K562 (cell line): Measurements from ENCODE around the gene S100A8. TPM values are rescaled to one million over a fixed set of nuclear protein-coding genes. Genes with fewer than 3 reads are reported as not detected.

ENCODE experiments used
- ATAC-seq: fragments of 200-7000 bp; cut with Tn5 transposase; 3 replicates; pipeline ENCODE4 v1.9.1; 2020; ENCODE audit warnings: moderate library complexity
- BruUV-seq: library from RNA; stranded (reverse); fragments of 400-500 nt; replicated peaks from 2 replicates; lab custom pipeline; 2021; lab: Mats Ljungman, UMichigan
- CTCF ChIA-PET: fragments of 300-600 bp; formaldehyde crosslinking; extraction: SDS; loops from one replicate; lab custom pipeline; 2021; ENCODE audit warnings: low intra/inter-chr PET ratio; lab: Yijun Ruan, JAX
- POLR2A ChIA-PET: fragments of 300-600, 350-650 bp; sonication (Branson Sonifier 250); formaldehyde crosslinking; extraction: SDS; loops from one replicate; lab custom pipeline; 2021; ENCODE audit warnings: antibody characterized with exemption, inconsistent platforms; lab: Yijun Ruan, JAX
- DNase-seq, 4 experiments: peaks; one replicate each; pipeline versions ENCODE4 v3.0.0 to v3.0.0-alpha.2; 2011 to 2018; ENCODE audit warnings: low spot score in 3 of 4, mixed read lengths in 3 of 4; ENCODE audit errors: extremely low read depth in 1 of 4
- FAIRE-seq: peaks from 2 replicates; lab custom pipeline; 2011; peaks lifted over from hg19 to GRCh38; lab: Jason Lieb, UNC
- H2AFZ ChIP-seq: 2 replicates; pipeline ENCODE4 v1.6.0; 2011; ENCODE audit warnings: low read depth, low read length, control low read depth, inconsistent platforms
- H3K27ac ChIP-seq: fragments of 200-600 bp; 3 replicates; pipeline ENCODE4 v1.8.0; 2011; ENCODE audit warnings: low read depth, mild to moderate bottlenecking, control low read depth, inconsistent platforms, low read length, moderate library complexity, mixed read lengths; ENCODE audit errors: extremely low read depth
- H3K27me3 ChIP-seq, 2 experiments: fragments of 300-600 bp in 1 of 2; 2 replicates in 1 of 2; 3 replicates in 1 of 2; pipeline versions ENCODE4 v1.6.0 to v1.8.0; 2011; ENCODE audit warnings: inconsistent platforms in 2 of 2, low read length in 2 of 2, mild to moderate bottlenecking in 1 of 2, mixed read lengths in 1 of 2, moderate library complexity in 1 of 2; ENCODE audit not compliant: control insufficient read depth in 2 of 2, insufficient read depth in 2 of 2
- H3K36me3 ChIP-seq: fragments of 300-600 bp; 3 replicates; pipeline ENCODE4 v1.8.0; 2011; ENCODE audit warnings: mild to moderate bottlenecking, low read length, inconsistent platforms; ENCODE audit not compliant: control insufficient read depth, insufficient read depth
- H3K4me1 ChIP-seq, 2 experiments: fragments of 200-600 bp in 1 of 2; replicated peaks in 1 of 2; 2 replicates in 1 of 2; 3 replicates in 1 of 2; pipeline versions ENCODE4 v1.5.1 to v1.8.0; 2011; ENCODE audit warnings: inconsistent platforms in 2 of 2, low read length in 2 of 2, mild to moderate bottlenecking in 1 of 2, mixed read lengths in 1 of 2, moderate library complexity in 1 of 2; ENCODE audit not compliant: control insufficient read depth in 2 of 2, insufficient read depth in 2 of 2
- H3K4me2 ChIP-seq: 2 replicates; pipeline ENCODE4 v1.6.1; 2011; ENCODE audit warnings: low read length, control low read depth, inconsistent platforms, mixed read lengths; ENCODE audit not compliant: insufficient read depth
- H3K4me3 ChIP-seq: fragments of 200-600 bp; sonication (generic), shearing (Covaris generic); 2 replicates; pipeline ENCODE4 v1.5.1; 2016; ENCODE audit warnings: control low read depth, inconsistent platforms
- H3K79me2 ChIP-seq: fragments of 200-600 bp; 3 replicates; pipeline ENCODE4 v1.8.0; 2011; ENCODE audit warnings: low read length, inconsistent platforms; ENCODE audit not compliant: control insufficient read depth, insufficient read depth
- H3K9ac ChIP-seq, 2 experiments: 2 replicates each; pipeline versions ENCODE4 v1.6.0 to v1.6.1; 2011; ENCODE audit warnings: low read depth in 2 of 2, low read length in 2 of 2, control low read depth in 1 of 2, inconsistent platforms in 1 of 2, mild to moderate bottlenecking in 1 of 2, mixed read lengths in 1 of 2; ENCODE audit not compliant: insufficient read depth in 1 of 2
- H3K9me1 ChIP-seq: one replicate; pipeline ENCODE4 v1.6.0; 2011; ENCODE audit warnings: inconsistent platforms, mild to moderate bottlenecking, low read length, moderate library complexity; ENCODE audit not compliant: control insufficient read depth, insufficient read depth
- H3K9me3 ChIP-seq: replicated peaks from 2 replicates; pipeline ENCODE4 v1.5.1; 2011; ENCODE audit warnings: low read depth, low read length, inconsistent platforms; ENCODE audit not compliant: control insufficient read depth, insufficient read depth
- H4K20me1 ChIP-seq: replicated peaks from 2 replicates; pipeline ENCODE4 v1.6.1; 2011; ENCODE audit warnings: low read length, inconsistent platforms, mixed read lengths; ENCODE audit not compliant: control insufficient read depth, insufficient read depth
- MIER1 ChIP-seq: fragments of 450-650 bp; IDR thresholded peaks from 2 replicates; pipeline ENCODE4 v1.6.1; 2016; ENCODE audit warnings: antibody characterized with exemption, mild to moderate bottlenecking, low read depth
- WGBS: fragments of 100-300 bp; shearing (Covaris generic); methylation state at CpG from one replicate; pipeline ENCODE4 v1.1.6; 2016; ENCODE audit warnings: low coverage, mixed read lengths; ENCODE audit not compliant: insufficient coverage; ENCODE audit errors: missing lambda C conversion rate; 5-methylcytosine and 5-hydroxymethylcytosine counted together
- in situ Hi-C: fragments of 300-500 bp; cut with MboI; formaldehyde crosslinking; loops from 4 replicates; pipeline ENCODE4 v1.15.0; 2018; ENCODE audit warnings: inconsistent platforms, mixed read lengths
- intact Hi-C: fragments of 100-400 bp; cut with micrococcal nuclease; formaldehyde crosslinking; loops from 2 replicates; pipeline ENCODE4 v1.14.2; 2022
- polyA plus RNA-seq, 8 experiments: library from polyadenylated mRNA; depleted of rRNA in 4 of 8; stranded (reverse) in 5 of 8; unstranded in 3 of 8; fragments of >200 nt; fragmentation: Nextera tagmentation in 2 of 8; fragmentation: Illumina TruSeq in 1 of 8; extraction: Ambion mirVana in 2 of 8; extraction: Trizol in 1 of 8; gene quantifications; 2 replicates each; pipeline versions ENCODE4 v1.2.1 to v1.2.3, GENCODE V29; 2011 to 2014; ENCODE audit warnings: inconsistent platforms in 1 of 8, missing spikeins in 1 of 8
- total RNA-seq, 7 experiments: library from RNA; depleted of rRNA in 6 of 7; stranded (reverse); fragments of >200 nt in 6 of 7; fragmentation: Illumina TruSeq in 2 of 7; extraction: Trizol in 2 of 7; gene quantifications; 2 replicates each; pipeline versions ENCODE4 v1.2.1 to v1.2.3, GENCODE V29; 2011 to 2021; ENCODE audit warnings: low replicate concordance in 1 of 7
- TF ChIP-seq, protein P1 (sequence below): fragments of 450-650 bp; IDR thresholded peaks from 2 replicates; pipeline ENCODE4 v1.6.1; 2017; ENCODE audit warnings: antibody characterized with exemption, mild to moderate bottlenecking

Gene S100A8
- total and polyA plus RNA-seq, 9 of the 15 experiments (the other 6 are each of a cell fraction or from before 2014, with no cell fraction given), result 0.15 to 0.60 TPM; not detected in 7

DNA sequence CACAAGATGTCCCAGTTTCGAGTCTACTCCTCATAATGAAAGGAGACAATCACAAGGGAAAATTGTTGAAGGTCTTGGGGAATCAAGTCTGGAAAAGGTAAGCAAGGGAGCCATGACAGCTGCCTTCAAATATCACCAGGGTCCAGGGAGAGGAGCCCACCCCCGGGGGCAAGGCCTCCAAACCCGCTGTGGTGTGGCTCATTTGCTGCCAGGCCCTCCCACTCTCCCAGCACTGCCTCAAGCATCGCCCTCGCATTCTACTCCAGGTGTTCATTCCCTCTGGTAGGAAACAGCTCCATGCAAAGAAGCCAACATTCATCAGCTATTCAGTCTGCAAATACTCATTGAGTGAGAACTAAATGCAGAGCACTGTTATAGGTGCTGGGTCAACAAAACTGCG lies 24.6 kb downstream of the S100A8 start:
- H3K27ac ChIP-seq, result no peak overlapping the region
- H3K9me1 ChIP-seq, result no peaks in the 10 kb centered on the region
- FAIRE-seq (no peak), ATAC-seq (no peak), DNase-seq (no peak)
- no TSS peak for BruUV-seq
- intact Hi-C loops, result no loop called here
- H3K4me3 ChIP-seq, result no peak overlapping the region
- WGBS, result 0% methylated on average over 6 of the region's 6 CpGs
- no peaks in the 10 kb centered on the region for H3K79me2 ChIP-seq
- H3K4me2 ChIP-seq, result no peak overlapping the region
- H4K20me1 ChIP-seq, result no peaks in the 10 kb centered on the region
- H3K36me3 ChIP-seq, result no peaks in the 10 kb centered on the region
- TF ChIP-seq, protein P1, sequence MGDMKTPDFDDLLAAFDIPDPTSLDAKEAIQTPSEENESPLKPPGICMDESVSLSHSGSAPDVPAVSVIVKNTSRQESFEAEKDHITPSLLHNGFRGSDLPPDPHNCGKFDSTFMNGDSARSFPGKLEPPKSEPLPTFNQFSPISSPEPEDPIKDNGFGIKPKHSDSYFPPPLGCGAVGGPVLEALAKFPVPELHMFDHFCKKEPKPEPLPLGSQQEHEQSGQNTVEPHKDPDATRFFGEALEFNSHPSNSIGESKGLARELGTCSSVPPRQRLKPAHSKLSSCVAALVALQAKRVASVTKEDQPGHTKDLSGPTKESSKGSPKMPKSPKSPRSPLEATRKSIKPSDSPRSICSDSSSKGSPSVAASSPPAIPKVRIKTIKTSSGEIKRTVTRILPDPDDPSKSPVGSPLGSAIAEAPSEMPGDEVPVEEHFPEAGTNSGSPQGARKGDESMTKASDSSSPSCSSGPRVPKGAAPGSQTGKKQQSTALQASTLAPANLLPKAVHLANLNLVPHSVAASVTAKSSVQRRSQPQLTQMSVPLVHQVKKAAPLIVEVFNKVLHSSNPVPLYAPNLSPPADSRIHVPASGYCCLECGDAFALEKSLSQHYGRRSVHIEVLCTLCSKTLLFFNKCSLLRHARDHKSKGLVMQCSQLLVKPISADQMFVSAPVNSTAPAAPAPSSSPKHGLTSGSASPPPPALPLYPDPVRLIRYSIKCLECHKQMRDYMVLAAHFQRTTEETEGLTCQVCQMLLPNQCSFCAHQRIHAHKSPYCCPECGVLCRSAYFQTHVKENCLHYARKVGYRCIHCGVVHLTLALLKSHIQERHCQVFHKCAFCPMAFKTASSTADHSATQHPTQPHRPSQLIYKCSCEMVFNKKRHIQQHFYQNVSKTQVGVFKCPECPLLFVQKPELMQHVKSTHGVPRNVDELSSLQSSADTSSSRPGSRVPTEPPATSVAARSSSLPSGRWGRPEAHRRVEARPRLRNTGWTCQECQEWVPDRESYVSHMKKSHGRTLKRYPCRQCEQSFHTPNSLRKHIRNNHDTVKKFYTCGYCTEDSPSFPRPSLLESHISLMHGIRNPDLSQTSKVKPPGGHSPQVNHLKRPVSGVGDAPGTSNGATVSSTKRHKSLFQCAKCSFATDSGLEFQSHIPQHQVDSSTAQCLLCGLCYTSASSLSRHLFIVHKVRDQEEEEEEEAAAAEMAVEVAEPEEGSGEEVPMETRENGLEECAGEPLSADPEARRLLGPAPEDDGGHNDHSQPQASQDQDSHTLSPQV, result no peak
- no peak for TF ChIP-seq MIER1
- CTCF ChIA-PET, result no interaction called here
- in situ Hi-C loops, result no loop called here
- no peak overlapping the region for H3K9ac ChIP-seq
- H3K4me1 ChIP-seq, result no peaks in the 10 kb centered on the region
- H3K27me3 ChIP-seq, result peaks cover 3 to 34% of the 10 kb centered on the region in 2 experiments; a peak in 3 of 5 replicates
- POLR2A ChIA-PET, result interaction anchor here (1.3 kb wide), 1 partner anchor 9 kb away, joined by 4 read pairs; the partner anchor contains the start of gene S100A9
- H2AFZ ChIP-seq, result no peak overlapping the region
- no peaks in the 10 kb centered on the region for H3K9me3 ChIP-seq
